ENCODE results near the gene ZC2HC1C.

Gene ZC2HC1C

GRCh38 chr14:75068294-75069120, 934 bp upstream of the ZC2HC1C start:
- no peak for ATAC-seq
- Mint-ChIP-seq H3K4me3 (no peak overlapping the region), H3K27me3 (no peaks in the 10 kb centered on the region), H3K4me1 (peaks cover 15% of the 10 kb centered on the region), H3K36me3 (no peaks in the 10 kb centered on the region), H3K27ac (no peak overlapping the region), H3K9me3 (no peaks in the 10 kb centered on the region)

GRCh38 chr14:75069811-75070145, 337 bp downstream of the ZC2HC1C start:
- H3K36me3 Mint-ChIP-seq, result no peaks in the 10 kb centered on the region
- H3K27me3 Mint-ChIP-seq, result no peaks in the 10 kb centered on the region
- H3K4me3 Mint-ChIP-seq, result peak overlapping the region; percentile 20
- no peak for ATAC-seq
- peaks cover 6% of the 10 kb centered on the region for H3K4me1 Mint-ChIP-seq
- H3K9me3 Mint-ChIP-seq, result no peaks in the 10 kb centered on the region
- H3K27ac Mint-ChIP-seq, result no peak overlapping the region

GRCh38 chr14:75070383-75070782, 942 bp downstream of the ZC2HC1C start:
- Mint-ChIP-seq H3K27me3 (no peaks in the 10 kb centered on the region), H3K4me3 (no peak overlapping the region), H3K4me1 (peaks cover 6% of the 10 kb centered on the region), H3K36me3 (no peaks in the 10 kb centered on the region), H3K27ac (no peak overlapping the region), H3K9me3 (no peaks in the 10 kb centered on the region)
- ATAC-seq, result no peak

DNA sequence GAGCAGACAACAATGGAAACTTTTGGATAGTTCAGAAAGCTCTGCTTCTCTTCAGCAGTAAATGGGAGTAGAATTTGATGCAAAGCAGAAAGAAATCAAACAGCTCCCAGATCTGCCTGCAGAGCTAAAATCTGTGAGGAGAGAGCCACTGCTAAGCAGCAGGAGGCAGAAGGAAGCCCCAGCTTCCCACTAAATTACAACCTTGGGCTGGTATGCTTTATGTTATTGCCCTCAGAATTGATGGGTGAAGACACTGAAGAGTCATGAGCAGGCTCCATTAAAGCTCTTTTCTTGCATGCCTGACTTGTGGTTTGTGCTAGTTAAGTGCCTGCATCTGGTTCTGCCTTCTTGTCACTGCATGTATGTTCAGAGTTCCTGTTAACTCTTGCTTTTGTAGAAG, 8.4 kb downstream of the ZC2HC1C start:
- Mint-ChIP-seq H3K4me1 (no peaks in the 10 kb centered on the region), H3K27me3 (no peaks in the 10 kb centered on the region), H3K4me3 (no peak overlapping the region), H3K36me3 (peaks cover 4% of the 10 kb centered on the region), H3K9me3 (no peaks in the 10 kb centered on the region), H3K27ac (no peak overlapping the region)
- ATAC-seq, result no peak

- ATAC-seq, result no peak
- H3K27ac Mint-ChIP-seq, result no peak overlapping the region
- H3K9me3 Mint-ChIP-seq, result no peaks in the 10 kb centered on the region
These were observed 10.1 kb downstream of the ZC2HC1C start for GRCh38 chr14:75079521-75079920.

GRCh38 chr14:75081660-75082229, 12.3 kb downstream of the ZC2HC1C start:
- Mint-ChIP-seq H3K9me3 (no peaks in the 10 kb centered on the region), H3K27ac (no peak overlapping the region), H3K27me3 (no peaks in the 10 kb centered on the region)

More at GRCh38 chr14:75079521-75079920, 10.1 kb downstream of the ZC2HC1C start:
- peaks cover 14% of the 10 kb centered on the region for H3K36me3 Mint-ChIP-seq
- H3K4me1 Mint-ChIP-seq, result no peaks in the 10 kb centered on the region
- no peaks in the 10 kb centered on the region for H3K27me3 Mint-ChIP-seq
- no peak overlapping the region for H3K4me3 Mint-ChIP-seq

DNA sequence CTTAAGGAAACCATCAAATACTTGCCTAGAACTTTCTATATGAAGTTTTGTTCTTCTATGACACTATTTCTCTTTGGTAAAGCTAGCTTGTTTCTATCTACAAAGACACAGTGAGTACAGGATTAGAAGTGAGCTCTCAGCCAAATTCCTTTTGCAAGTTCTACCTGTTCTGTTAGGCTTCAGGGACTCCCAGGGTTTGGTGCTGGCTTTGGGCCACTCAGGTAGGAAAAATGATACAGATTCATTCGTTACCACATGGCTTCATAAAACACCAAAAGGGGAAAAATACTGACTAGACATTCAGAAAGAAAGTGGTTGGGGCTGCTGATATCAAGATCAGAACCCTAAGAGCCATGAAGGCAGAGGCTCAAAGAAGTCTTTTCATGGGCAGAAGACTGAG, 13.8 kb downstream of the ZC2HC1C start:
- no peaks in the 10 kb centered on the region for H3K27me3 Mint-ChIP-seq
- peaks cover 41% of the 10 kb centered on the region for H3K36me3 Mint-ChIP-seq
- no peak overlapping the region for H3K4me3 Mint-ChIP-seq
- H3K4me1 Mint-ChIP-seq, result no peaks in the 10 kb centered on the region
- H3K9me3 Mint-ChIP-seq, result no peaks in the 10 kb centered on the region
- H3K27ac Mint-ChIP-seq, result no peak overlapping the region
- ATAC-seq, result no peak

More at GRCh38 chr14:75081660-75082229, 12.3 kb downstream of the ZC2HC1C start:
- Mint-ChIP-seq H3K36me3 (peaks cover 31% of the 10 kb centered on the region), H3K4me1 (no peaks in the 10 kb centered on the region), H3K4me3 (no peak overlapping the region)
- ATAC-seq, result no peak

DNA sequence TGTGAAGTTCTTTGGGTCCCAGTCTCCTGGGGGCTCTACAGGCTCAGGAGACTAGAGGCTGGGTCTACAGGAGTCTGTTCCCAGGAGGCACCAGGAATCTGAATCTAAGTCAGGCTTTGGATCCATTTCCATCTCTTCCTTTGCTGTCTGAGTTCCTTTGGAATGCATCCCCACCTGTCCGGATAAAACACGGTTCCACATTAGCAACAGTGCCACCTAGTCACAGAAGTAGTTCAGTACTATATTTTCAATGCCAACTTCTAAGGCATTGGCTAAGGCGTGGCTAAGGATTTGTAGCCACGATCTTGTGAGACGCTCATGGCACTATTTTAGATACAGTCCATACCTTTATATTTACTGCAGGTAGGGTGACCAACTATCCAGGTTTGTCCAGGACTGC, 15.1 kb downstream of the ZC2HC1C start:
- no peak overlapping the region for H3K27ac Mint-ChIP-seq
- H3K4me1 Mint-ChIP-seq, result no peaks in the 10 kb centered on the region
- no peaks in the 10 kb centered on the region for H3K27me3 Mint-ChIP-seq
- ATAC-seq, result no peak
- H3K9me3 Mint-ChIP-seq, result no peaks in the 10 kb centered on the region
- H3K36me3 Mint-ChIP-seq, result peaks cover 41% of the 10 kb centered on the region
- H3K4me3 Mint-ChIP-seq, result no peak overlapping the region

DNA sequence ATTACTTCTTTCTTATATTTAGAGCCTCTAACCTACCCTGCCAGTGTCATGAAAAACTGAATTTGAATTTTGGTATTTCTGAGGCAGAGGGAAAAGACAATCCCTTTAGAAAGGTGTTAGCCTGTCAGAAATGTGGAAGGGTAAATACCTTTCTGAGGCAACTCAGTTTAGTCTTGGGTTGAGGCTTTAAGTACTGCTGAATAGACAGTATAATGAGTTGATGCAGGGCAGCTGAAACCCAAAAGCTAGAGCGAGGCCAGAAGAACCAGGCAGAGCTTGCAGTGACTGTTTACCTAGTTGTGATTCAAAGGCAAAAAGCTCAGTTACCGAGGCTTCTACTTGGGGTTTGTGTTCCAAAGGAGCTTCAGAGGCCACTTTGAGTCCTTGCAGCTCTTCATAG, 18.7 kb downstream of the ZC2HC1C start:
- Mint-ChIP-seq H3K4me3 (no peak overlapping the region), H3K4me1 (no peaks in the 10 kb centered on the region), H3K9me3 (no peaks in the 10 kb centered on the region), H3K27ac (no peak overlapping the region), H3K36me3 (peaks cover 49% of the 10 kb centered on the region), H3K27me3 (no peaks in the 10 kb centered on the region)
- no peak for ATAC-seq

DNA sequence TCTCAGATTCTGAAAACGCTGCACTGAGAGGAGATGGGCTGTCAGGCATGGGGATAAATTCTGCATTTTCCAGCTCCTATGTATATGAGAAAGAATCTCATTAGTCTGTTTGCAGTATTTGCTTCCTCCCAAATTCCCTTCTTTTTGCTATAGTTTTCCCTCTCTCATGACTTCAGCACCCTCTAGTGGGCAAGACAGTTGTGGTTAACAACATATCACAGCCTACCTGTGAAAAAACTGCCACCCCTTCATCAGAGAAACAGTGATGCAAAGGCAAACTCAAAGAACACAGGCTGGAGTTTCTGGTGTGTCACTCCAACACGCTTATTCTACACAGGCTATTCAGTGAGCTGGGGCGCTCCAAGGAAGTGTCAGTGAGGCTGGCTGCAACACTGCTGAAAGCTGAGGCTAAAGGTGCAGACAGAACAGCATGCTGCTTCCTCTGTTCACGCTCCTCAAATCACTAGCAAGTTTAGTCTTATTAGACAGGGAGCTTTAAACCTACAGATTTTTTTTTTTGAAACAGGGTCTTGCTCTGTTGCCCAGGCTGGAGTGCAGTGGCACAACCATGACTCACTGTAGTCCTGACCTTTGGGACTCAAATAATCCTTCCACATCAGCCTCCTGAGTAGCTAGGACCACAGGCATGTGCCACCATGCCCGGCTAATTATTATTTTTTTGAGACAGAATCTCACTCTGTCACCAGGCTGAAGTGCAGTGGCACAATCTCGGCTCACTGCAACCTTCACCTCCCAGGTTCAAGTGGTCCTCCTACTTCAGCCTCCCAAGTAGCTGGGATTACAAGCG, 19.3 kb downstream of the ZC2HC1C start:
- H3K27me3 Mint-ChIP-seq, result no peaks in the 10 kb centered on the region
- no peaks in the 10 kb centered on the region for H3K9me3 Mint-ChIP-seq
- H3K27ac Mint-ChIP-seq, result no peak overlapping the region
- ATAC-seq, result no peak
- no peaks in the 10 kb centered on the region for H3K4me1 Mint-ChIP-seq
- H3K4me3 Mint-ChIP-seq, result no peak overlapping the region
- H3K36me3 Mint-ChIP-seq, result peaks cover 48% of the 10 kb centered on the region

- H3K4me1 Mint-ChIP-seq, result no peaks in the 10 kb centered on the region
- no peak overlapping the region for H3K4me3 Mint-ChIP-seq
- H3K9me3 Mint-ChIP-seq, result no peaks in the 10 kb centered on the region
- H3K27me3 Mint-ChIP-seq, result no peaks in the 10 kb centered on the region
- H3K27ac Mint-ChIP-seq, result no peak overlapping the region
- H3K36me3 Mint-ChIP-seq, result peaks cover 46% of the 10 kb centered on the region
- ATAC-seq, result no peak
These were observed 20.9 kb downstream of the ZC2HC1C start for GRCh38 chr14:75090353-75090752.

DNA sequence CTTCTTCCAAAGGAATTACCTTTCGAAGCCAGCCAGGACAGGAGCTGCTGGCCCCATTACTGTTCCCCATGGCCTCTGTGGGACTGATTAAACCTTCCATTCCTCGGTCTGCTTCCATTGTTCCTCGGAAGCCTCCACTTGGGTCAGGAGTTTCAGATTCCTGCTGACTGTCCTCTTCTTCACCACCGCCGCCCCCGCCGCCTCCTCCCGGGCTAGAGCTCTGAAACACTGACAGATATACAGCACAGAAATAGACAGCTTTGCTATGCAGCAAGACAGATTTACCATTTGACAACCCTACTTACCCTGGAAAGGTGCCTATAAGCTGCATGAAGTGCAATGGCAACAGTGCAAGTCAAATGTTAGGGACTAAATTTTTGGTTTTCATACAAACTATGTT, 21.8 kb downstream of the ZC2HC1C start:
- no peak for ATAC-seq
- Mint-ChIP-seq H3K27me3 (no peaks in the 10 kb centered on the region), H3K4me3 (no peak overlapping the region), H3K27ac (no peak overlapping the region), H3K36me3 (peaks cover 41% of the 10 kb centered on the region), H3K9me3 (no peaks in the 10 kb centered on the region), H3K4me1 (no peaks in the 10 kb centered on the region)

GRCh38 chr14:75092698-75093097, 23.3 kb downstream of the ZC2HC1C start:
- Mint-ChIP-seq H3K36me3 (peaks cover 42% of the 10 kb centered on the region), H3K4me3 (no peak overlapping the region), H3K27me3 (no peaks in the 10 kb centered on the region), H3K4me1 (no peaks in the 10 kb centered on the region), H3K27ac (no peak overlapping the region), H3K9me3 (no peaks in the 10 kb centered on the region)
- no peak for ATAC-seq

GRCh38 chr14:75094896-75095295, 25.5 kb downstream of the ZC2HC1C start:
- H3K27ac Mint-ChIP-seq, result no peak overlapping the region
- no peaks in the 10 kb centered on the region for H3K4me1 Mint-ChIP-seq
- no peak for ATAC-seq
- H3K4me3 Mint-ChIP-seq, result no peak overlapping the region
- no peaks in the 10 kb centered on the region for H3K9me3 Mint-ChIP-seq
- no peaks in the 10 kb centered on the region for H3K27me3 Mint-ChIP-seq
- H3K36me3 Mint-ChIP-seq, result peaks cover 59% of the 10 kb centered on the region

DNA sequence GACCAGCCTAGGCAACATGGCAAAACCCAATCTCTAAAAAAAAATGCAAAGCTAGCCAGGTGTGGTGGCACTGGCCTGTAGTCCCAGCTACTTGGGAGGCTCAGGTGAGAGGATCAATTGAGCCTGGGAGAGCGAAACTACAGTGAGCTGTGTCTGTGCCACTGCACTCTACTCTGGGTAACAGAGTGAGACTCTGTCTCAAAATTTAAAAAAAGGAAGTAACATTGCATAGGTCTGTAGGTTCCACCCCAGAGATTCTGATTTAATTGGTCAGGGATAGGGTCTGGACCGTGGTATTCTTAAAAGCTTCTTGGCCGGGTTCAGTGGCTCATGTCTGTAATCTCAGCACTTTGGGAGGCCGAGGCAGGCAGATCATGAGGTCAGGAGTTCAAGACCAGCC, 26.2 kb downstream of the ZC2HC1C start:
- no peak for ATAC-seq
- Mint-ChIP-seq H3K27ac (no peak overlapping the region), H3K36me3 (peaks cover 59% of the 10 kb centered on the region), H3K4me1 (no peaks in the 10 kb centered on the region), H3K4me3 (no peak overlapping the region), H3K27me3 (no peaks in the 10 kb centered on the region), H3K9me3 (no peaks in the 10 kb centered on the region)

DNA sequence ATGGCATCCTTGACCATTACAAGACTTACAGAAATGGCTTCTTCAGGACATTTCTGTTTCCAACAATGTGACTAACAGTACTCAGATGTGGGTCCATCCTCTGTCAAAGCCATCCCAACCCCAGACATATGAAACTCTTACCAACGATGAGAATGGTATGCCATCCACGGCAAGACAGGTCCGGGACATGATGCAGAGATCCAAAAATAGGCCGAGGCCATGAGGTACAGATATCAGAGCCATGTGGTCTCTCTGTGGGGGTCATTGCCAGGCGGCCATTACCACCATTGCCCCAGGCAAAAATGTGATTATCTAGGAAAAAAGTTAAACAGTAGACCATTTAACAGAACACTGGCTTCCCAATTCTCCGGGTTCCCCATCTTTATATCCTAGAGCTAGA, 27.5 kb downstream of the ZC2HC1C start:
- no peaks in the 10 kb centered on the region for H3K4me1 Mint-ChIP-seq
- no peaks in the 10 kb centered on the region for H3K27me3 Mint-ChIP-seq
- peaks cover 63% of the 10 kb centered on the region for H3K36me3 Mint-ChIP-seq
- no peak for ATAC-seq
- H3K9me3 Mint-ChIP-seq, result no peaks in the 10 kb centered on the region
- H3K4me3 Mint-ChIP-seq, result no peak overlapping the region
- H3K27ac Mint-ChIP-seq, result no peak overlapping the region
